HG02870 (cell line): ENCODE measurements around the gene STRIP1.
A peak's percentile ranks its signal among the peaks of the same experiment; 100 is the strongest.
"Not testable (repeated sequence)": the region's sequence is repeated elsewhere in the genome, so short reads cannot be mapped to it uniquely, and the experiment has no call there.

Source experiments
- ATAC-seq: cut with Tn5 transposase; IDR thresholded peaks from one replicate; pipeline ENCODE4 v1.9.1; 2021; ENCODE audit warnings: mild to moderate bottlenecking, moderate library complexity; ENCODE audit not compliant: unreplicated experiment

Gene STRIP1

DNA sequence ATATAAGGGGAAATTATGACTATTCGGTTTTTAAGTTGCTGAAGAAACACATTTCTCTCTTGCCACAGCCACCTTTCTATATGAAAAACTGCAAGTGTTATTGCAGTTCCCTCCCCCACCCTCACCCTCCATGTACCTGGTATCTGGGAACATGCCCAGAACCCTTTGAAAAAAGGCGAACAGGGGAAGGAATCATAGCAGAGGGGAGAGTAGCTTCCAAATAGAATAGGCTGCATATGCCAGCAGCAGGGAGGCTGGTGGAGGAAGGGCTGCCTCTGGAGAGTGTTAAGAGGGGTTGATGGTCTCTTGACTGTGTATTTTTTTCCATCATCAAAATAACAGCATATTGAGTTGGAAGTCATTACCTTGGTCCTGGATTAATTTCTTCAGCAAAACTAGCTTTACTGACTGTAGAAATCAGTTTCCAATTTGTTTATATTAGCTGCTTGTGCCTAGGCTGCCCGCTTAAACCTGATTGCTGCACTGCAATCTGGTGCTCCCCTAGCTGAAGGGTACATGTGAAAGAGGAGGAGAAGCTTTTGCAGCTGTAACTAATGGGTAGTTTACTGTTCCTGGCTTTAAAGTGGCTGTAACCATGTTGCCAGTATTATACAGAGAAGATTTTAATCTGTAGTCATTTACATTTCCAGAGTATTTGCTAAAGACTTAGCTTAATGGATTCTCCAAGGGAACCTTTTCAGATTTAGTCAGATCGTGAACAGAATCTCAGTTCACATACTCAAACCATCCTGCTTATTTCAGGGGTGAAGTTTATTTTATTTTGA is 27.2 kb upstream of the STRIP1 start:
- ATAC-seq: no peak

DNA sequence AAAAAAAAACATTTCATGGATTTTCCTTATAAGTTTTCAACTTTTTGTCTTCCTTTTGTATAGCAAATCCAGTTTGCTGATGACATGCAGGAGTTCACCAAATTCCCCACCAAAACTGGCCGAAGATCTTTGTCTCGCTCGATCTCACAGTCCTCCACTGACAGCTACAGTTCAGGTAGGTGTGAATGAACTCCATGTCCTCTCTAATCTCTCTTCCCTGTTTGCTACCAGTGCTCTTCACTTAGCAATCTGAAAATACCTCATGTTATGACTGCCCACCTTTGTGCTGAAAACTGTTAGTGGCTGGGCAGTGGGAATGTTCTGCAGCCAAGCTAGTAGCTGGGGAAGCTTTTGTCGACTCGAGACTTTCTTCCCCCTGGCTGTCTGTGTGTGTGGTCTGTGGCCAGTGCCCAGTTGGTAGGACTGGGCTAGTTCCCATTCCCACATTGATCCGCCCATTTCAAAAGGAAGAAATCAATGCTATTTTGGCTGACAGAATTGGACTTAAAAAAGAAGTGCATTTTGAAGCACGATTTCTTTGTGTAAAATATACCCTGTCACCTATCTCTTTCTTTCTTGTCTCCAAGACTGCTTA is 25.4 kb upstream of the STRIP1 start:
- ATAC-seq: no peak

DNA sequence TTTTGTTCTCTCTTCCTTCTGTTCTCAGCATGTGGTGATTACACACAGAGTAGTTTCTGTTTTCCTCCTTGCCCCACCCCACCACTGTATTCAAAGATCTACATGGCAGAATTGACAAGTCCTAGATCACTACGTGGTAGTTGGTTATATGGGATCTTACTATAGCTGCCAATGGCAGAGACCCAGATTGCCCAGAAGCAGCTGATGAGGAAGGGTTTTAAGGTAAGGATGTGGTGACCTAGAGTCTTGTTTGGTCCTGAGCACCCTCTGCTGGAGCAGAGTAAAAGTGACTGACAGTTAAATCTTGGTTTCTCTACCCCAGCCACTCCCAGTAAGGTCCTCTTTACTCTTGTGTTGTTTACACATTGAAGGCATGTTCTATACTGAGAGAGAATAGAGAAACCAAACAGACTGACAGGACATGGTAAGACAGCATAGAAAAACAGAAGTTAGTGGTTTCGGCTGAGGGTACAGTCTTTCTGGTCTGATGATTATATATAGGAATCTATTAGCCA is 22.8 kb upstream of the STRIP1 start:
- ATAC-seq: peak; percentile 94

DNA sequence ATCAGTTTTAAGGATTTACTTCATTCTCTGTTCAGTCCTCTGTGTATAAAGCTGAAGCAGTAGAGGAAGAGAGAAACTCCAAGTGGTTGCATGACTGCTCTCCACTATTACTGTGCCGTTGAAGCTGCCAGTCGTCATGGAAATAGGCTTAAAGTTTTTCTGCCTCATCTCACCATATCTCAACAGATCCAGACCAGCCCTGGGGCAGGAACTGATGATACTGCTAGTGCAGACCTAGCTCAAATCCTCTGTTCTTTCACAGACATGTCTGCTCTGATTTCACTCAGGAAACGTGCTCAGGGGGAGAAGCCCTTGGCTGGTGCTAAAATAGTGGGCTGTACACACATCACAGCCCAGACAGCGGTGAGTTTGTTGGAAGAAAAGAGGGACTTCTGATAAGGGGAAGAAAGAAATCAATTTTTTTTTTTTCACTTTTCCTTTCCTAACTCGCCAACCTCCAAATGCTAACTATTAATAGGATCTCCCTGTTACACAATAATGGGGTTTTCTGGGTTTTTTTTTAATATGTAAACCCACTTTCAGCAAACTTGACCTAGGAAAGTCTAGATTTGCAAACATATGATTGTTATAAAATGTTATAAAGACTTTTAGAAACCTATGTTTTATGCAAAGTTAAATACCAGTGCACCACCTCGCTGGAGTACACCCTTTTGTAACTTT is 22.2 kb upstream of the STRIP1 start:
- peak; percentile 50 for ATAC-seq

DNA sequence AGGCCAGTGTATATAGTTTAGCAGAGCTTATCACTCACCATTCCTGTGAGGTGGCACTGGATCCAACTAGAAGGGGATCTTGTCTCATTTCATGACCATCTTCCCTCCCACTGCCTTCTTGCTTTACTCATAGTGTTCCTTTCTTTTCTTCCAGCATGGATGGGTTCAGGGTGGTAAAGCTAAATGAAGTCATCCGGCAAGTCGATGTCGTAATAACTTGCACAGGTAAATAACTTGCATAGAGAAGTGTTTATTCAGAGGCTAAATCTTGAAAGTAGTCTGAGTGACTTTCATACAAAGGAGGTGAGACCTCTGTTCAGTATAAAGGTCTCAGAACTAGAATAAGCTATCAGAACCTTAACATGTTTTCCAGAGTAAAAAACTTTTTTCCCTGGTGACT is 16.6 kb upstream of the STRIP1 start:
- no peak for ATAC-seq

DNA sequence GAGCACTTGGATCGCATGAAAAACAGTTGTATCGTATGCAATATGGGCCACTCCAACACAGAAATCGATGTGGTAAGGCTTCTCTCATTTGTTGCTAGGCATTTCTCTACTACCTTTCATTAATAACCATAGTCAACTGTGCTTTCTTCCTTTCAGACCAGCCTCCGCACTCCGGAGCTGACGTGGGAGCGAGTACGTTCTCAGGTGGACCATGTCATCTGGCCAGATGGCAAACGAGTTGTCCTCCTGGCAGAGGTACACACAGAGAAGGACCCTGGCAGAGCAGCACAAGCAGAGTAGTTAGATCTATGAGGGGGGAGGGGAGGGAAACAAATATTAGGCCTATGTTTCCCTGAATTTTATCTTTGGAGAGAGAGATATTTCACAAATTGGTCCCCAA is 16.0 kb upstream of the STRIP1 start:
- ATAC-seq: no peak

DNA sequence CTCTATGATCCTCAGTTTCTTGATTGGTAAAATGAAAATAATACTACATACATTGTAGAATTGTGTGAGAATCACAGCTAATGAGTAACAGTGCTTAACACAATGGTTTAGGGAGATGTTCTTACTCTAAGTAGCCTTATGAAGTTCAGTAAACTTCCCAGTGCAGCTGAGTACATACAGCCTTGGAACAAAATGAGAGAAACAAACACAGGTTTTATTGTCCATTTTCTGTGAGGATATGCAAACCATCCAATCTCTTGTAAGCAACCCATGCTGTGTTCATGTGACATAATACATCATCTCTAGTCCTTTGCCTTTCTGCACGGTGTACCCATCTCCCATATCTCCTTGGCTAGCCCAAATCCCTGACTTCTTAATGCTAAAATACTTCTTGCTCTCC is 14.7 kb upstream of the STRIP1 start:
- ATAC-seq: no peak

DNA sequence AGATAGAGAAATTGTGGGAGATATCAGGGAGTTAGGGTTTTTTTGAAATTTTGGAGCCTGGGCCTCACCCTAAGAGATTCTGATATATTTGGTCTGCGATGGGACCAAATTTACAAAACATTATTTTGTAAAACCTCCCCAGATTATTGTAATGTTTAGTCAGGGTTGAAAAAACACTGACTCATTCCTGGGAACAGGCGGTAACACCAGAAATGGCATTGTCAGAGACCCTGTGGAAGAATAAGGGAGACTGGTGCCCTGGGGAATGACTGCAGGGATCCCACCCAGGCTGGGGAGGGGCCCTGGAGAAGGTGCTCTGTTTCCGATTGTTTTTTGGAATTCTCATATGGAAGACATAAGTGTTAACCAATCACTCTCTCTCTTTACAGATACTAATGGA is 13.1 kb upstream of the STRIP1 start:
- no peak for ATAC-seq

DNA sequence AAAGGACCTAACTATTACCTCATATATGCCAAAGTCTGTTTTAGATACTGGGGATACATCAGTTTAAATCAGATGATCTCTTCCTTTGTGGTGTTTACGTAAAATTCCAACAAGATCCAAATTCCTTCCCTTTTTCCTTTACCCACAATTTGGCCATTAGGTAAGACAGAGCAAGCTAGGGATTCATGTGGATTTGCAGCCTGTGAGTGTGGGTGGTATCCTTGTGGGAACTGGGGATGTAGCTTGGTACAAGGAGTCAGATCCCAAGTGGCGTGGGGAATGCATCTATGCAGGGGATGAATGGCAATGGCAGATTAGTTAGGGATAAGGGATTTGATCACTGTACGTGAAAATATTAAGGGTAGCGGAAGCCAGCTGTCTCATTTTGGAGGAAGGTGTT is 9.8 kb upstream of the STRIP1 start:
- ATAC-seq: no peak

DNA sequence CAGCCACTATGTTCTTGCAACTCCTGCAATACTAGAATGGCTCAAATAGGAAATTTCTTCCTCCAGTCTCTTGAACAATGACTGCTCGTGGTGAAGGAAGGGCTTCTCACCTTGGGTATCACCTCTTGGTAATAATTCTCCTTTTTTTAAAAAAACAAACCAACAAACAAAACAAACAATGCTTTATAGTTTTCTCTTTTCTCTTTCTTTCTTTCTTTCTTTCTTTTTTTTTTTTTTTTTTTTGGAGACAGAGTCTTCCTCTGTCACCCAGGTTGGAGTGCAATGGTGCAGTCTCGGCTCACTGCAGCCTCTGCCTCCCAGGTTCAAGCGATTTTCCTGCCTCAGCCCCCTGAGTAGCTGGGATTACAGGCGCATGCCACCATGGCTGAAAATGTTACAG is 3.7 kb upstream of the STRIP1 start:
- ATAC-seq: not testable (repeated sequence)

DNA sequence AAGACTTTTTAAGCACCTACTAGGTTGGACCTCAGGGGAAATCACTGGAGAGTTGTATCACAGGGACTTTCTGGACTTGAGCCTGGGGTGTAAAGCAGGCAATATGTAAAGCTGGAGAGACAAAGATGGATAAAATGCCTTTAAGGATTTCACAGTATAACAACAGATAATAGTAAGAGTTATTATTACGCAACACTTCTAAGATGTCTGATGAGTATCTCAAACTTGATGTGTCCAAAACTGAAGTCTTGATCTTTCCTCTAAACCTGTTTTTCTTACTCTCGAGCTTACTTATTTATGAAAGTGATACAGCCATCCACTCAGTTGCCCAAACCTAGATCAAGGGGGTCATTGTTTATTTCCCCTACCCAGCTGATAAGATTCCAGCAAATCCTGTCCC is 2.1 kb upstream of the STRIP1 start:
- ATAC-seq: no peak

DNA sequence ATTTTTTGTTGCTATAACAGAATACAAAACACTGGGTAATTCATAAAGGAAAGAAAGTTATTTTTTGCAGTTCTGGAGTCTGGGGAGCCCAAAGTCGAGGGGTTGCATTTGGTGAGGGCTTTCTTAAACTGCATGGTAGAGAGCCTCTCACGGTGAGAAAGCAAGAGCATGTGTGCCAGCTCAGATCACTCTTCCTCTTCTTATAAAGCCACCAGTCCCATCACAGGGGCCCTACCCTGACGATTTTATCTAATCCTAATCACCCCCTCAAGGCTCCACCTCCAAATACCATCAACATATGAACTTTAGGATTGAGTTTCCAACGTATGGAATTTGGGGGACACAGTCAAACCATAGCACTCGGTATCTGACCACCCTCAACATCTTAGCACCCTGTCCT is 1.0 kb upstream of the STRIP1 start:
- ATAC-seq: no peak

DNA sequence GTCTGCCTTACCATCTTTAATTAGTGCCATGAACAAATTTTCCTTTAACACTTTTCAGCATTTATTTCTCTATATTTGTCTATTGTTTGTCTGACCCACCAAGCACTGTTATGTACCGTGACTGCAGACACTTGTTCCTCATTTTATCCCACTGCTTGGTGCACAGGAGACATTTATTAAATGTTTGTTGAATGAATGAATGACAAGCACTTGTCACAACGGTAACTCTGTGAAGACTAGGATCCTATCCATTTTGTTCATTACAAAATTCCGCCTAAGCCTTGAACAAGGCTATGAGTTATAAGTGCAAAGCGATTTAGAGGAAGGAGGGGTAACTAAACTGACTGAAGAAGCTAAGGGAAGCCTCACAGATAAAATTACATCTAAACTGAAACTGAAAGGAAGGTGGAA is 379 bp upstream of the STRIP1 start:
- no peak for ATAC-seq

DNA sequence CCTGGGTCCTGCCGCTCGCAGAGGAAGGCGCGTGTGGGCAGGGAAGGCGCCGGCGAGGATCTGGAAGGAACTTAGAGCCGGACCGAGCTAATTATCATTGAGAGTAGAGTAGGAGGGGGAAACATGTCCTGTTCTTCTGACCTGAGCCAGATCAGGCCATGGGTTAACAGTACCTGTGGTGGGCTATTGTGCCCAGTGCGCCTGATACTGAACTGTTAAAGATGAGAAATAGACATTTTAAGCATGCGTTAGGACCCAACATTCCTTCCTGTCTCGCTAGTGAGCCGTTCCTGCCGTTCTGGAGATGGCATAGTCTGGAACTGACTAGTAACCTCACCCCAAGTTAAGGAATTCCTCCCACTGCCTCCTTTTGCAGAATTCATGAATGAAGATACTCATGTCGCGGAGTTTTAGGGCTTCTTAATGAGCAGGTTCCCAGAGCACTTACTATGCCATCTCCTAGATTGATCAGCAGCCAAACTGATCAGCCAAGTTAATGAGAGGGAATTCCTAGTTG is 870 bp downstream of the STRIP1 start:
- no peak for ATAC-seq

DNA sequence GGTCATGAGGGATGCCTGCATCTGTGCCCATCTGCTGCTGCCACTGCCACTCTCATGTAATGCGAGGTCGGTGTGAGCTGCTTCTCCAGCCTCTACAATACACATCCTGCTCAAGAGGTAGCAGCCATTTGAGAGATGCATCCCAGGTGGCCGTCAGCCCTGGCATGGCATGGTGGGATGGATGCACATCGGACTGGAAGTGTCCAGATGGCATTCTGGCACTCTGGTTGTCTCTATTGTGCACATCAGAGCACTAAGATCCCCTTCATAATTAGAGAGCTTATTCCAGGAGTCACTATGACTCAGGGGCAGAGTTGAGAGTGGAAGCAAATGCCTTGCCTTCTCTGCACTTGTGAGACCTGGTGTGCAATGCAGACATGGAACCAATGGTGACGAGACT is 3.8 kb downstream of the STRIP1 start:
- ATAC-seq: no peak

DNA sequence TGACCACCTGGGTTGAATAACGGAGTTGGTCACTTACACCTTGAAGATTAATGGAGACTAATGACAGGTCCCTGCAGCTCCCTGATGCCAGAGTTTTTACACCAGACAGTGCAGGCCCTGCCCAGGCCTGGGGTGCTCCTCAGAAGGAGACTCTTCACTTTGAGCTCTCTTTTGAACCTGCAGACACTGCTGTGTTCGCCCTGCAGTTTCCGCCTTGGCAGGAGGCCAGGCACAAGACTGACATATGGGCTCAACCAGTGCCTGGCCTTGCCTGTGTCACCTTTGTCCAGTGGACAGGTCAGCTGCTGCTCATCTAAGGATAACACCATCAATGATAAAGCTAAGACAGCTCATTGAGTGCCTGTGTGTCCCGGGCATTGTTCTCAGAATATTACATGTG is 5.2 kb downstream of the STRIP1 start:
- no peak for ATAC-seq

DNA sequence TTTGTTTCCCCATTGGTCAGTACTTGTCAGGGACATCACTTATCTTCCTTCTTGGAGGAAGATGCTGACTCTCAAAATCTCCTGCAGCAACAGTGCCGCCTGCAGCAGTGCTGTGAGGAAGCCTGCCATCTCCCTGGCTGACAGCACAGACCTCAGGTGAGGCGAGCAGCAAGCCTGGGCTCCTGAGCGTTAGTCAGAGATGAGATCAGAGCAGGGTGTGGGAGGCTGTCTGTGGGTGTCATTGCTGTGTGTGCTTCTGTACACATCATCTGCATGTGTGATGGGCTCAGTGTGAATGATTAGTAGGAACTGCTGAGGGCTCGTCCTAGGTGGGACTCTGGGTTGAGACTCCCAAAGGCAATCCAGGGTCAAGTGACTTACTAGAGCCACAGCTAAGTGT is 6.1 kb downstream of the STRIP1 start:
- ATAC-seq: no peak

DNA sequence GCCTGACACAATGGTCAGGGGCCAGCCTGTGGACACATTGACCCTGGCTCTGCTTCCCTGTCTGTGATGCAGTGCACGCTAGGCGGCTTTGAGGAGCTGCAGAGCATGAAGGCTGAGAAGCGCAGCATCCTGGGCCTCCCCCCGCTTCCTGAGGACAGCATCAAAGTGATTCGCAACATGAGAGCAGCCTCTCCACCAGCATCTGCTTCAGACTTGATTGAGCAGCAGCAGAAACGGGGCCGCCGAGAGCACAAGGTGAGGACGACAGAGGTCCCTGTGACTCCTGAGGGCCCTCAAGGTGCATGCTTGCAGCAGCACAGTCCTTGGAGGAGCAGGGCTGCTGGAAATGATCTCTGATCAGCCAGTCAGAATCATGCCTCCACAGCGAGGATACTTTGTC is 8.6 kb downstream of the STRIP1 start:
- no peak for ATAC-seq

DNA sequence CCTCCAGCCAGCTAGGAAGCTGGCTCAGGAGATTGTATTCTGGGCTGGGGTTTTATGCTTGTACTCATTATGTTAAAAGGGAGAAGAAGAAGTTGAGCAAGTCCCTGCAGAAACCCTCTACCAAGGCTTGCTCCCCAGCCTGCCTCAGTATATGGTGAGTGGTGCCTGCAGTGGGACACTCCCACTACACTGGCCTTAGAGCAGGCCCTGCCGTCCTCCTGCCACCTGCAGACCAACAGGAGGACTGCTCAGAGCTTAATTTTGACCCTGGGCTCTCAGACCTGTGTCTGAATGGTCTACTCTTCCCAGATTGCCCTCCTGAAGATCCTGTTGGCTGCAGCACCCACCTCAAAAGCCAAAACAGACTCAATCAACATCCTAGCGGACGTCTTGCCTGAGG is 13.0 kb downstream of the STRIP1 start:
- ATAC-seq: no peak

DNA sequence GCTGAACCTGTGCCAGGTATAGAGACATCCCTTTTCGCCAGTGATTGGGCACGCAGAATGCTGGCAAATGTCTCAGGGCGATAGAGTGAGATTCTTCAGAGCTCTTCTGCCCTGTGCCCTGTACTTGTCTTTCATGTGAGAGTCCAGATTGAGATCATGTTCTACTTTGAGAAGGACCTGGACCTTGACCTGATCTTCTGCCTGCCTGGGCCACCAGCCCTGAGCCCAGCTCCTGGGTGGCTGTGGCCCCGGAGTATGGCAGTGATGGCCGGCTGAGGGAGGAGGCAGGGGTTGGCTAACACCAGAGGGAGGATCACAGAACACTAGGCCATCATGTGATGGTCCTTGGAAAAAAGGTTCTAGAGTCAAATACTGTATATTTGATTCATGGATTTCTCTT is 13.8 kb downstream of the STRIP1 start:
- no peak for ATAC-seq

DNA sequence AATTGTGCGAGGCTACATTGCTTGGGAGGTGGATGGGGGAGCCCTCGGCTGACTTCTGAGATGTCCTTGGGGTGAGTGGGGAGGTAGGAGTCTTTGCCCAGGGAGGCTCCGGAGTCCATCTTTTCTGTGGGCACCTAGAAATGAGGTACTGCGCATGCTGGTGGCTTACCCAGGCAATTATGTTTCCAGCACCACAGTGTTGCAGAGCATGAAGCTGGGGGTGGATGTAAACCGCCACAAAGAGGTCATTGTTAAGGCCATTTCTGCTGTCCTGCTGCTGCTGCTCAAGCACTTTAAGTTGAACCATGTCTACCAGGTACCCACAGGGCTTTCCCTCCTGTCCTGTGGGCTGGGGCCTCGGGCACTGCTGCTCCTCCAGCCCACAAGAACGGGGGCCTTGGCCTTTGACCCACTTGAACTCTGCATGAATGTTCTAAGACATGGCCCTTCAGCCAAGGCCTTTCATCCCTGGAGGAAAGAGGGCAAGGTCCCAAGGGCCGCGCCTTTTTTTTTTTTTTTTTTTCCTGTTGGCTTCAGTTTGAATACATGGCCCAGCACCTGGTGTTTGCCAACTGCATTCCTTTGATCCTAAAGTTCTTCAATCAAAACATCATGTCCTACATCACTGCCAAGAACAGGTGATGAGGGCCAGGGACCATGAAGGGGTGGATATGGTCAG is 14.6 kb downstream of the STRIP1 start:
- no peak for ATAC-seq
